BJ (cell line): ENCODE measurements around the gene NMRAL1. TPM values are rescaled to one million over a fixed set of nuclear protein-coding genes. Genes with fewer than 3 reads are reported as not detected.

ENCODE experiments used
- CTCF ChIA-PET: fragments of 350-600 bp; formaldehyde crosslinking; extraction: SDS; loops from one replicate; lab custom pipeline; 2021; ENCODE audit warnings: antibody characterized with exemption, inconsistent platforms; lab: Yijun Ruan, JAX
- POLR2A ChIA-PET: fragments of 300-600 bp; sonication (Branson Sonifier 250); formaldehyde crosslinking; extraction: SDS; loops from one replicate; lab custom pipeline; 2021; ENCODE audit warnings: antibody characterized with exemption; lab: Charles Lee
- DNase-seq: peaks from one replicate; pipeline ENCODE4 v3.0.0-alpha.2; 2011; ENCODE audit warnings: low read depth
- H3K27me3 ChIP-seq: 2 replicates; pipeline ENCODE4 v1.6.0; 2011; ENCODE audit warnings: low read length; ENCODE audit not compliant: control insufficient read depth, insufficient read depth
- H3K36me3 ChIP-seq: 2 replicates; pipeline ENCODE4 v1.5.1; 2011; ENCODE audit warnings: low read length; ENCODE audit not compliant: control insufficient read depth, insufficient read depth
- H3K4me3 ChIP-seq: 2 replicates; pipeline ENCODE4 v1.5.1; 2011; ENCODE audit warnings: low read depth, mild to moderate bottlenecking, control low read depth, low read length
- CTCF ChIP-seq: IDR thresholded peaks from 2 replicates; pipeline ENCODE4 v1.5.1; 2011; ENCODE audit warnings: low read depth, mild to moderate bottlenecking, control low read depth, inconsistent platforms, low read length, moderate library complexity; ENCODE audit not compliant: insufficient read depth
- polyA minus RNA-seq: library from RNA; depleted of rRNA, polyadenylated mRNA; stranded (reverse); fragments of >200 nt; gene quantifications from 2 replicates; pipeline ENCODE4 v1.2.3, GENCODE V29; 2011; rRNA and poly(A)+ RNA removed
- polyA plus RNA-seq: library from polyadenylated mRNA; depleted of rRNA; stranded (reverse); fragments of >200 nt; gene quantifications from 2 replicates; pipeline ENCODE4 v1.2.3, GENCODE V29; 2011; rRNA removed

Gene NMRAL1
- polyA plus RNA-seq (47.4 and 78.0 TPM in 2 replicates), polyA minus RNA-seq (37.5 and 57.0 TPM in 2 replicates)

DNA sequence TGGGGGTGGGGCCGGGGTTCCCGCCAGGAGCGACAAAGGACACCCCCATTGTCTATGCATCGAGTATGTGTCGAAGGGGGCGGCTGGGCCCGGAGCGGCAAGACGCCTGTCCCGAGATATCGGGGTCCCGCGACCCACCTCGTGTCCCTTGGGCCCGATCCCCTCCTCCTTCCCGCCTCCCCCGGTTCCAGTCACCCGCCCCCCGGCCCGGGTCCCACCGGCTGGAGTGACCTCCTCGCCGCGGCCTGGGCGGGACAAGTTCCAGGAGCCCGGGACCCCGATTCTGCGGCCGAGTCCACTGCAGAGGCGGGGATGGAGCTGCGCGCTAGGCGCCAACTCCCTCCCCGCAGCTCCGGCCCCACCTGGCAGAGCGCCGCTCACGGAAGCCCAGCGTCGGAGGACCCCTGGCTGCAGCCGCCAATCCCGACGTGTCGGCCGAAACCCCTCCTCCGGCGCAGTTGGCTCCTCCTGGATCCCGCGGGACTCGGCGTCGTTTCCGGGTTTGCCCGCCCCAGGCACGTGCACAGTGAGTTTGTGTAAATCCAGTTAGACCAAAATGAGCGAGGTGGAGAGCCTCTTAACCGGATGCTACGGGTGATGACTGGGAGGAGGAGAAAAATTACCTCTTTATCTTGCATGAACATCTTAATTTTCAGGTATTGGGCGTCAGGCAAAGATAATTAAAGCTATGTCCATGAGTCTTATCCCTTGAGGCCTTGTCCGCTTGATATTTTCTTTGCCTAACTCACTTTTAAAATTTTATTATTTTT, at the start of gene NMRAL1:
Gene NMRAL1 (minus strand): TSS at position 434 of the 770 bp plus-strand sequence. CDS start 493 bp downstream, outside the sequence.
- Histone ChIP-seq H3K36me3 (no peaks in the 10 kb centered on the region), H3K4me3 (peak within 1 kb of the TSS; percentile 88), H3K27me3 (no peaks in the 10 kb centered on the region)
- ChIA-PET CTCF (no interaction called here), POLR2A (no interaction called here)
- peak; percentile 52 for DNase-seq
- no peak for TF ChIP-seq CTCF

GRCh38 chr16:4523686-4524085, 49.3 kb upstream of the NMRAL1 start:
- no peaks in the 10 kb centered on the region for H3K27me3 ChIP-seq
- ChIA-PET CTCF (interaction anchor here (0.6 to 1.3 kb wide), 10 partner anchors 9 to 127 kb away, joined by 3 to 6 read pairs (median 3); partner anchors contain the start of gene C16orf96), POLR2A (no interaction called here)
- no peak for TF ChIP-seq CTCF
- no peak for DNase-seq
- H3K4me3 ChIP-seq, result no peak overlapping the region
- no peaks in the 10 kb centered on the region for H3K36me3 ChIP-seq

DNA sequence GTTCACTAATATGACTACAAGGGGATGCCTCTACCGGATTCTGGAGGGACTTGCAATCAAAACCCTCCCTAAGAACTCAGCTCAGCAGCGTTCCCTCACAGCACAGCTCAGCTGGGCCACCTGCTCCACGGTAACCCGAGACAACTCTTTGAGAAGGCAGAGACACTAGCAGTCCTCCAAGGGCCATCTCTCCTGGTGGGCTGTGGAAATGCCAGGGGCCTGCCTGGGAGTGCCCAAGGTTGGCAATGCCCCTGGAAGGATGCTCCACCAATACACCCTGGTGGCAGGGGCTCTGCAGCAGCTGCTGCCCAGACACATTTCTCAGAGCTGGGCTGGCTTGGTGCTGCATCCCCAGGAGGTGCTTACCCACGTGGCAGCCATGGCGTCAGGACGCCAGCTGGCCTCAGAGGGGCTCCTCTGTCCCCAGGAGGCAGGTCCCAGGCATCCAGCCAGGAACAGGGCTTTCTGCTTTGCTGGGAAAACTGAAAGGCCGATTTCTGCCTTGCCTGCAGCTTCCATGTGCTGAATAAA, 47.7 kb upstream of the NMRAL1 start:
- no peak for DNase-seq
- Histone ChIP-seq H3K36me3 (no peaks in the 10 kb centered on the region), H3K27me3 (no peaks in the 10 kb centered on the region), H3K4me3 (no peak overlapping the region)
- ChIA-PET POLR2A (no interaction called here), CTCF (interaction anchor here (0.5 to 1.6 kb wide), 6 partner anchors 11 to 64 kb away, joined by 3 to 6 read pairs (median 3); no protein-coding TSS in a partner anchor)
- TF ChIP-seq CTCF, result no peak

DNA sequence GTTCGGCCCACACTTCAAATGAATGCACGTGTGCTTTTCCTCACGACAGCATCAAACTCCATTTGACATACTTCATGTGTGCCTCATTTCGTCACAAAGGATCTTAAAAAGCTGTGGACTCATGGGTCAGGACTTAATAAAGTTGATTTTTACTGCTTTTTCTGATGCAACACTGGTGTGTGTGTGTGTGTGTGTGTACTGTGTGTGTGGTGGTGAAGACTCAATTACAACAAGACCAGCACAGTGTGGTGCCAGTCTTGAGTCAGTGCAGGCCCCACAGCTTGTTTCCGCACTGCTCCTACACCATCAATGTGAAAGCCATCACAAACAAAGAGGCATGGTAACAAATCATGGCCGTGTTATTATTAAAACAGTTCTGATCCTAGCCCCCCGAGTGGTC, 46.5 kb upstream of the NMRAL1 start:
- DNase-seq, result no peak
- Histone ChIP-seq H3K4me3 (no peak overlapping the region), H3K27me3 (no peaks in the 10 kb centered on the region), H3K36me3 (no peaks in the 10 kb centered on the region)
- POLR2A ChIA-PET, result no interaction called here
- CTCF ChIA-PET, result interaction anchor here (1.0 to 1.1 kb wide), 2 partner anchors 13 to 29 kb away, joined by 3 read pairs; no protein-coding TSS in a partner anchor
- no peak for TF ChIP-seq CTCF

DNA sequence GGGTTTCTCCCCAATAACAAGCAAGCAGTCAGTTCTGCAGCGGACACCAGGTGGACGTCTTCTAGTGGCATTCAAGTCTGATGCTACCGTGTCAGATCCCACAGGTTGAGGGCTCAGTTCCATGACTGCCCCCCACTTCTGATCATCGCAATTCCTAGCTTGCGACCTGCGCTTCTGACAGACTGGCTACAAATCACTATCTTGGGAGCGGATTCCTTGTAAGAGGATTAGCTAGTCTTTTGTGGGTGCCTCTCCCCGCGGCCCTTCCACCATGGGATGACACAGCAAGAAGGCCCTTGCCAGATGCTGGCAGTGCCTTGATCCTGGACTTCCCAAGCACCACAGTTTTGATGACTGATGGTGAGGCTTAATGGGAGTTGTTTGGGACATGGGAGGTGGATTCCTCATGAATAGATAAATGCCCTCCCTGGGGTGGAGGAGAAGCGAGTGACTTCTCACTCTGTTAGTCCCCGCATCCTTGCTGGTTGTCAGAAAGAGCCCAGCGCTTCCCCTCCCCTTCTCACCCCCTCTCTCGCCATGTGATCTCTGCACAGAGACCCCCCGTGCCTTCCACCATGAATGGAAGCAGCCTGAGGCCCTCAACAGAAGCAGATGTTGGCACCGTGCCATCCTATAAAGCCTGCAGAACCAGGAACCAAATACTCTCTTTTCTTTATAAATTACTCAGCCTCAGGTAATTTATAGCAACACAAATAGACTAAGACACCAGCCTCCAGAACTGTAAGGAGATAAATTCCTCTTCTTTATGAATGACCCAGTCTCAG, 45.0 kb upstream of the NMRAL1 start:
- Histone ChIP-seq H3K27me3 (no peaks in the 10 kb centered on the region), H3K36me3 (peaks cover 1% of the 10 kb centered on the region; the same call in 1 of the 2 replicates), H3K4me3 (no peak overlapping the region)
- CTCF ChIA-PET, result interaction anchor here (1.1 to 6.1 kb wide), 5 partner anchors 9 to 31 kb away, joined by 4 to 52 read pairs (median 4); partner anchors contain the start of gene CDIP1
- no peak for TF ChIP-seq CTCF
- POLR2A ChIA-PET, result no interaction called here
- no peak for DNase-seq
